Right lobe of liver (tissue), 4 donors: ENCODE data around the gene FRAT2.
"Not testable (repeated sequence)": the region's sequence is repeated elsewhere in the genome, so short reads cannot be mapped to it uniquely, and the experiment has no call there.

ENCODE experiments used
- POLR2A ChIP-seq: fragments of 450-650 bp; IDR thresholded peaks from one replicate; pipeline ENCODE4 v1.6.1; 2017; ENCODE audit warnings: antibody characterized with exemption, mild to moderate bottlenecking
- TF ChIP-seq, protein P1 (sequence below), 4 donors: fragments of 200-600 bp in 3 of 4; fragments of 450-650 bp in 1 of 4; IDR thresholded peaks; one replicate each; pipeline versions ENCODE4 v1.5.1 to v1.8.0; 2016 to 2022; ENCODE audit warnings: antibody characterized with exemption in 4 of 4, mild to moderate bottlenecking in 2 of 4
- donor health status: DM: no; HTN: no; CAD: no.
- donor health status: DM: no; HTN: no; CAD: no.
- donor health status: DM: no; HTN: yes; CAD: no.

DNA sequence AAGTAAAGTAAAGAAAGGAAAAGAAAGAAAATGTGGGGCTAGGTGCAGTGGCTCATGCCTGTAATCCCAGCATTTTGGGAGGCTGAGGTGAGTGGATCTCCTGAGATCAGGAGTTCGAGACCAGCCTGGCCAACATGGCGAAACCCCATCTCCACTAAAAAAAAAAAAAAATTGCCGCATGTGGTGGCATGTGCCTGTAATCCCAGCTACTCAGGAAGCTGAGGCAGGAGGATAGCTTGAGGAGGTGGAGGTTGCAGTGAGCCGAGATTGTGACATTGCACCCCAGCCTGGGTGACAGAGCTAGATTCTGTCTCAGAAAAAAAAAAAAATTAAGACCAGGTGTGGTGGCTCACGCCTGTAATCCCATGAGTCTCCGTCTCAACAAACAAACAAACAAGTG, 9.1 kb upstream of the FRAT2 start:
- not testable (repeated sequence) for TF ChIP-seq POLR2A
- TF ChIP-seq, protein P1, sequence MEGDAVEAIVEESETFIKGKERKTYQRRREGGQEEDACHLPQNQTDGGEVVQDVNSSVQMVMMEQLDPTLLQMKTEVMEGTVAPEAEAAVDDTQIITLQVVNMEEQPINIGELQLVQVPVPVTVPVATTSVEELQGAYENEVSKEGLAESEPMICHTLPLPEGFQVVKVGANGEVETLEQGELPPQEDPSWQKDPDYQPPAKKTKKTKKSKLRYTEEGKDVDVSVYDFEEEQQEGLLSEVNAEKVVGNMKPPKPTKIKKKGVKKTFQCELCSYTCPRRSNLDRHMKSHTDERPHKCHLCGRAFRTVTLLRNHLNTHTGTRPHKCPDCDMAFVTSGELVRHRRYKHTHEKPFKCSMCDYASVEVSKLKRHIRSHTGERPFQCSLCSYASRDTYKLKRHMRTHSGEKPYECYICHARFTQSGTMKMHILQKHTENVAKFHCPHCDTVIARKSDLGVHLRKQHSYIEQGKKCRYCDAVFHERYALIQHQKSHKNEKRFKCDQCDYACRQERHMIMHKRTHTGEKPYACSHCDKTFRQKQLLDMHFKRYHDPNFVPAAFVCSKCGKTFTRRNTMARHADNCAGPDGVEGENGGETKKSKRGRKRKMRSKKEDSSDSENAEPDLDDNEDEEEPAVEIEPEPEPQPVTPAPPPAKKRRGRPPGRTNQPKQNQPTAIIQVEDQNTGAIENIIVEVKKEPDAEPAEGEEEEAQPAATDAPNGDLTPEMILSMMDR (IDR thresholded peaks at IDR 0.05), result not testable (repeated sequence)
